Duodenal mucosa (tissue), 2 donors: Measurements from ENCODE around the gene EIF2AK2.

ENCODE experiments used
- H3K27ac ChIP-seq: one replicate; pipeline ENCODE4 v1.7.0; 2013; ENCODE audit warnings: low read depth, low read length
- H3K27me3 ChIP-seq, 2 donors: one replicate each; pipeline ENCODE4 v1.7.0; 2013; ENCODE audit warnings: low read length in 2 of 2, control low read depth in 1 of 2; ENCODE audit not compliant: insufficient read depth in 2 of 2, control insufficient read depth in 1 of 2
- H3K36me3 ChIP-seq, 2 donors: one replicate each; pipeline ENCODE4 v1.7.0; 2013; ENCODE audit warnings: low read length in 2 of 2, control low read depth in 1 of 2; ENCODE audit not compliant: insufficient read depth in 2 of 2, control insufficient read depth in 1 of 2
- H3K4me1 ChIP-seq, 2 donors: one replicate each; pipeline ENCODE4 v1.7.0; 2013; ENCODE audit warnings: low read length in 2 of 2, control low read depth in 1 of 2; ENCODE audit not compliant: insufficient read depth in 2 of 2, control insufficient read depth in 1 of 2
- H3K4me3 ChIP-seq, 2 donors: one replicate each; pipeline ENCODE4 v1.7.0; 2013; ENCODE audit warnings: low read length in 2 of 2, low read depth in 1 of 2
- H3K9ac ChIP-seq, 2 donors: one replicate each; pipeline ENCODE4 v1.7.0; 2013; ENCODE audit warnings: low read length in 2 of 2, low read depth in 1 of 2
- H3K9me3 ChIP-seq, 2 donors: one replicate each; pipeline ENCODE4 v1.7.0; 2013; ENCODE audit warnings: low read length in 2 of 2, control low read depth in 1 of 2; ENCODE audit not compliant: control insufficient read depth in 1 of 2

EIF2AK2 gene

DNA sequence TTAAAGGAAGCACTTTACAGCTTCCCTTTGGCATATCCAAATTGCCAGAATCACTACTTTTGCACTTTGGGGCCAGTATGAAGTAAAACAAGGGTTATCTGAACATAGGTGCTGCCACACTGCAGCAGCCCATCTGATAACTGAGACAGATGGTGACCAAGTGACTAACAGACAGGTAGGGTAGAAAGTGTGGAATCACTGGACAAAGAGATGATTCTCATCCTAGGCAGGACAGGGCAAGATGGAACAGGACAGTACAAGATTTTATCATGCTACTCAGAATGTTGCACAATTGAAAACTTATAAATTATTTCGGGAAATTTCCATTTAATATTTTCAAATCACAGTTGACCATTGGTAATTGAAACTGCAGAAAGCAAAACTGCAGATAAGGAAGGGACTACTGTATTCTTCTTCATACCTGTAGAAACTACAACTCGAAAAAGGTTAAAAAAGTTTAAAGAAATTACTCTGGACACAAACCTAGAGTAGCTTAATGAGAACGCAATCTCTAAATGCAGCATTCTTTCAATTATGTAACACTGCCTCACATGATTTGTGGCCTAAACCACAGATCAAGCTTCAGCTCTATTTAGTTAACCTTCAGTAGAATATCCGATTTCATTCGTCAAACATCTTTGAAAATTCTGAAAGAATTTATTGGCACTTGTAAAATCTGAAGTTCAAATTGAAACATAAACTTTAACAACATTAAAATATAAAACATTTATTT, 104.0 kb downstream of the EIF2AK2 start:
- Histone ChIP-seq H3K9me3 (no peaks in the 10 kb centered on the region), H3K4me1 (no peaks in the 10 kb centered on the region), H3K27ac (no peak overlapping the region), H3K27me3 (no peaks in the 10 kb centered on the region), H3K36me3 (peaks cover 25 to 69% of the 10 kb centered on the region in 2 donors), H3K9ac (no peak overlapping the region), H3K4me3 (no peak overlapping the region)
